Measurements from ENCODE around the gene USP48.
A peak's percentile ranks its signal among the peaks of the same experiment; 100 is the strongest.

The USP48 gene

GRCh38 chr1:21724098-21724497, 58.9 kb downstream of the USP48 start:
- Histone ChIP-seq H3K9me3 (ENCODE audit: insufficient read depth, low read length) (no peaks in the 10 kb centered on the region), H3K4me3 (ENCODE audit: insufficient read length, low read depth) (no peak overlapping the region), H3K27me3 (ENCODE audit: insufficient read depth, insufficient read length) (no peaks in the 10 kb centered on the region), H3K36me3 (ENCODE audit: insufficient read depth, insufficient read length, low read length) (peaks cover 59% of the 10 kb centered on the region), H3K4me1 (ENCODE audit: insufficient read depth, insufficient read length) (no peaks in the 10 kb centered on the region), H3K9ac (ENCODE audit: insufficient read length, low read depth) (no peak overlapping the region)
- no peak for TF ChIP-seq YY1 (IDR thresholded peaks at IDR 0.05; ENCODE audit: insufficient read depth, insufficient read length)
- no peak for DNase-seq (ENCODE audit: low read depth, low spot score)

GRCh38 chr1:21721295-21721985, 61.5 kb downstream of the USP48 start:
- H3K9ac ChIP-seq (ENCODE audit: insufficient read length, low read depth), result no peak overlapping the region
- no peak overlapping the region for H3K4me3 ChIP-seq (ENCODE audit: insufficient read length, low read depth)
- no peak for TF ChIP-seq YY1 (IDR thresholded peaks at IDR 0.05; ENCODE audit: insufficient read depth, insufficient read length)
- no peak for TF ChIP-seq ZNF274 (IDR thresholded peaks at IDR 0.05; ENCODE audit: low read depth, low read length)
- no peak for TF ChIP-seq SUZ12 (IDR thresholded peaks at IDR 0.05; ENCODE audit: extremely low read depth, insufficient read depth, insufficient read length)
- no peaks in the 10 kb centered on the region for H3K27me3 ChIP-seq (ENCODE audit: insufficient read depth, insufficient read length)
- H3K36me3 ChIP-seq (ENCODE audit: insufficient read depth, insufficient read length, low read length), result peaks cover 58% of the 10 kb centered on the region
- no peaks in the 10 kb centered on the region for H3K9me3 ChIP-seq (ENCODE audit: insufficient read depth, low read length)
- no peaks in the 10 kb centered on the region for H3K4me1 ChIP-seq (ENCODE audit: insufficient read depth, insufficient read length)
- DNase-seq (ENCODE audit: low read depth, low spot score), result no peak

- DNase-seq (ENCODE audit: low read depth, low spot score), result no peak
- Histone ChIP-seq H3K4me3 (ENCODE audit: insufficient read length, low read depth) (no peak overlapping the region), H3K9me3 (ENCODE audit: insufficient read depth, low read length) (no peaks in the 10 kb centered on the region), H3K27me3 (ENCODE audit: insufficient read depth, insufficient read length) (no peaks in the 10 kb centered on the region), H3K9ac (ENCODE audit: insufficient read length, low read depth) (no peak overlapping the region), H3K36me3 (ENCODE audit: insufficient read depth, insufficient read length, low read length) (peaks cover 76% of the 10 kb centered on the region), H3K4me1 (ENCODE audit: insufficient read depth, insufficient read length) (no peaks in the 10 kb centered on the region)
- TF ChIP-seq YY1 (IDR thresholded peaks at IDR 0.05; ENCODE audit: insufficient read depth, insufficient read length), result no peak
- no peak for TF ChIP-seq ZNF274 (IDR thresholded peaks at IDR 0.05; ENCODE audit: low read depth, low read length)
Measured at GRCh38 chr1:21716169-21716568, 66.8 kb downstream of the USP48 start.

- H3K36me3 ChIP-seq (ENCODE audit: insufficient read depth, insufficient read length, low read length), result peaks cover 41% of the 10 kb centered on the region
- no peaks in the 10 kb centered on the region for H3K27me3 ChIP-seq (ENCODE audit: insufficient read depth, insufficient read length)
- no peak overlapping the region for H3K4me3 ChIP-seq (ENCODE audit: insufficient read length, low read depth)
- no peaks in the 10 kb centered on the region for H3K9me3 ChIP-seq (ENCODE audit: insufficient read depth, low read length)
- H3K4me1 ChIP-seq (ENCODE audit: insufficient read depth, insufficient read length), result peaks cover 4% of the 10 kb centered on the region
- TF ChIP-seq YY1 (IDR thresholded peaks at IDR 0.05; ENCODE audit: insufficient read depth, insufficient read length), result no peak
- TF ChIP-seq ZNF274 (IDR thresholded peaks at IDR 0.05; ENCODE audit: low read depth, low read length), result no peak
- no peak for TF ChIP-seq SUZ12 (IDR thresholded peaks at IDR 0.05; ENCODE audit: extremely low read depth, insufficient read depth, insufficient read length)
- DNase-seq (ENCODE audit: low read depth, low spot score), result no peak
- H3K9ac ChIP-seq (ENCODE audit: insufficient read length, low read depth), result no peak overlapping the region
Measured at GRCh38 chr1:21707891-21708290, 75.1 kb downstream of the USP48 start.

GRCh38 chr1:21707086-21707840, 75.7 kb downstream of the USP48 start:
- no peaks in the 10 kb centered on the region for H3K27me3 ChIP-seq (ENCODE audit: insufficient read depth, insufficient read length)
- TF ChIP-seq SUZ12 (IDR thresholded peaks at IDR 0.05; ENCODE audit: extremely low read depth, insufficient read depth, insufficient read length) (no peak), YY1 (IDR thresholded peaks at IDR 0.05; ENCODE audit: insufficient read depth, insufficient read length) (no peak), ZNF274 (IDR thresholded peaks at IDR 0.05; ENCODE audit: low read depth, low read length) (no peak)
- H3K9me3 ChIP-seq (ENCODE audit: insufficient read depth, low read length), result no peaks in the 10 kb centered on the region
- no peak overlapping the region for H3K9ac ChIP-seq (ENCODE audit: insufficient read length, low read depth)
- peaks cover 4% of the 10 kb centered on the region for H3K4me1 ChIP-seq (ENCODE audit: insufficient read depth, insufficient read length)
- no peak overlapping the region for H3K4me3 ChIP-seq (ENCODE audit: insufficient read length, low read depth)
- no peak for DNase-seq (ENCODE audit: low read depth, low spot score)
- H3K36me3 ChIP-seq (ENCODE audit: insufficient read depth, insufficient read length, low read length), result peaks cover 44% of the 10 kb centered on the region

GRCh38 chr1:21706151-21706835, 76.7 kb downstream of the USP48 start:
- Histone ChIP-seq H3K9ac (ENCODE audit: insufficient read length, low read depth) (no peak overlapping the region), H3K27me3 (ENCODE audit: insufficient read depth, insufficient read length) (no peaks in the 10 kb centered on the region), H3K4me3 (ENCODE audit: insufficient read length, low read depth) (no peak overlapping the region), H3K4me1 (ENCODE audit: insufficient read depth, insufficient read length) (peaks cover 4% of the 10 kb centered on the region), H3K36me3 (ENCODE audit: insufficient read depth, insufficient read length, low read length) (peaks cover 43% of the 10 kb centered on the region), H3K9me3 (ENCODE audit: insufficient read depth, low read length) (no peaks in the 10 kb centered on the region)
- TF ChIP-seq YY1 (IDR thresholded peaks at IDR 0.05; ENCODE audit: insufficient read depth, insufficient read length) (no peak), ZNF274 (IDR thresholded peaks at IDR 0.05; ENCODE audit: low read depth, low read length) (no peak), SUZ12 (IDR thresholded peaks at IDR 0.05; ENCODE audit: extremely low read depth, insufficient read depth, insufficient read length) (no peak)
- DNase-seq (ENCODE audit: low read depth, low spot score), result peak; percentile 42

GRCh38 chr1:21705303-21705980, 77.5 kb downstream of the USP48 start:
- H3K9ac ChIP-seq (ENCODE audit: insufficient read length, low read depth), result no peak overlapping the region
- H3K4me3 ChIP-seq (ENCODE audit: insufficient read length, low read depth), result no peak overlapping the region
- H3K9me3 ChIP-seq (ENCODE audit: insufficient read depth, low read length), result no peaks in the 10 kb centered on the region
- no peaks in the 10 kb centered on the region for H3K27me3 ChIP-seq (ENCODE audit: insufficient read depth, insufficient read length)
- peaks cover 45% of the 10 kb centered on the region for H3K36me3 ChIP-seq (ENCODE audit: insufficient read depth, insufficient read length, low read length)
- TF ChIP-seq YY1 (IDR thresholded peaks at IDR 0.05; ENCODE audit: insufficient read depth, insufficient read length) (no peak), ZNF274 (IDR thresholded peaks at IDR 0.05; ENCODE audit: low read depth, low read length) (no peak), SUZ12 (IDR thresholded peaks at IDR 0.05; ENCODE audit: extremely low read depth, insufficient read depth, insufficient read length) (no peak)
- peaks cover 4% of the 10 kb centered on the region for H3K4me1 ChIP-seq (ENCODE audit: insufficient read depth, insufficient read length)
- DNase-seq (ENCODE audit: low read depth, low spot score), result no peak
